Body of pancreas (tissue), 4 donors: ENCODE measurements around the gene MPP3.

ENCODE experiments used
- POLR2A ChIP-seq, 3 donors: fragments of 450-650 bp; IDR thresholded peaks; one replicate each; pipeline ENCODE4 v1.6.1; 2016; ENCODE audit warnings: antibody characterized with exemption in 3 of 3, mild to moderate bottlenecking in 2 of 3
- TF ChIP-seq, protein P1 (sequence below), 7 experiments: fragments of 450-650 bp in 4 of 7; fragments of 200-600 bp in 3 of 7; sonication (generic) in 3 of 7; IDR thresholded peaks; one replicate each; pipeline ENCODE4 v1.5.1; 2016 to 2019; ENCODE audit warnings: antibody characterized with exemption in 7 of 7

GRCh38 chr17:43820759-43821158 lies 12.2 kb downstream of the MPP3 start:
- TF ChIP-seq, protein P1, sequence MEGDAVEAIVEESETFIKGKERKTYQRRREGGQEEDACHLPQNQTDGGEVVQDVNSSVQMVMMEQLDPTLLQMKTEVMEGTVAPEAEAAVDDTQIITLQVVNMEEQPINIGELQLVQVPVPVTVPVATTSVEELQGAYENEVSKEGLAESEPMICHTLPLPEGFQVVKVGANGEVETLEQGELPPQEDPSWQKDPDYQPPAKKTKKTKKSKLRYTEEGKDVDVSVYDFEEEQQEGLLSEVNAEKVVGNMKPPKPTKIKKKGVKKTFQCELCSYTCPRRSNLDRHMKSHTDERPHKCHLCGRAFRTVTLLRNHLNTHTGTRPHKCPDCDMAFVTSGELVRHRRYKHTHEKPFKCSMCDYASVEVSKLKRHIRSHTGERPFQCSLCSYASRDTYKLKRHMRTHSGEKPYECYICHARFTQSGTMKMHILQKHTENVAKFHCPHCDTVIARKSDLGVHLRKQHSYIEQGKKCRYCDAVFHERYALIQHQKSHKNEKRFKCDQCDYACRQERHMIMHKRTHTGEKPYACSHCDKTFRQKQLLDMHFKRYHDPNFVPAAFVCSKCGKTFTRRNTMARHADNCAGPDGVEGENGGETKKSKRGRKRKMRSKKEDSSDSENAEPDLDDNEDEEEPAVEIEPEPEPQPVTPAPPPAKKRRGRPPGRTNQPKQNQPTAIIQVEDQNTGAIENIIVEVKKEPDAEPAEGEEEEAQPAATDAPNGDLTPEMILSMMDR (IDR thresholded peaks at IDR 0.05), result no peak
- TF ChIP-seq POLR2A (IDR thresholded peaks at IDR 0.05), result no peak
